HG02884 (cell line): ENCODE measurements around the gene ELOB.

Source experiments
- ATAC-seq: cut with Tn5 transposase; IDR thresholded peaks from one replicate; pipeline ENCODE4 v1.9.1; 2021; ENCODE audit warnings: mild to moderate bottlenecking, moderate library complexity; ENCODE audit not compliant: unreplicated experiment

Gene ELOB

GRCh38 chr16:2777231-2777902, at the start of gene ELOB:
TSS of gene ELOB (minus strand) at chr16:2777280. CDS start at chr16:2777239, 41 bp downstream.
- ATAC-seq: peak; percentile 70

- no peak for ATAC-seq
Observed at GRCh38 chr16:2825906-2826305, 48.8 kb upstream of the ELOB start.

- ATAC-seq: no peak
Observed at GRCh38 chr16:2825049-2825742, 48.1 kb upstream of the ELOB start.

GRCh38 chr16:2824626-2825025, 47.5 kb upstream of the ELOB start:
- ATAC-seq: no peak

GRCh38 chr16:2822496-2822895, 45.4 kb upstream of the ELOB start:
- no peak for ATAC-seq

- ATAC-seq: no peak
Observed at GRCh38 chr16:2822158-2822495, 45.0 kb upstream of the ELOB start.

- no peak for ATAC-seq
Observed at GRCh38 chr16:2821487-2822157, 44.5 kb upstream of the ELOB start.

- ATAC-seq: no peak
Observed at GRCh38 chr16:2820836-2821486, 43.9 kb upstream of the ELOB start.

GRCh38 chr16:2819939-2820835, 43.1 kb upstream of the ELOB start:
- no peak for ATAC-seq

GRCh38 chr16:2819179-2819938, 42.3 kb upstream of the ELOB start:
- no peak for ATAC-seq

- no peak for ATAC-seq
Observed at GRCh38 chr16:2818272-2818876, 41.3 kb upstream of the ELOB start.

- ATAC-seq: no peak
Observed at GRCh38 chr16:2817340-2818271, 40.5 kb upstream of the ELOB start.

- ATAC-seq: no peak
Observed at GRCh38 chr16:2816751-2817339, 39.8 kb upstream of the ELOB start, which contains the start of gene PRSS21. TSS of gene PRSS21 (plus strand) at chr16:2817237. CDS start at chr16:2817269, 32 bp downstream.

- ATAC-seq: no peak
Observed at GRCh38 chr16:2815299-2815771, 38.3 kb upstream of the ELOB start.

- no peak for ATAC-seq
Observed at GRCh38 chr16:2814551-2815298, 37.6 kb upstream of the ELOB start.

GRCh38 chr16:2813771-2814221, 36.7 kb upstream of the ELOB start:
- ATAC-seq: no peak
